Left cardiac atrium (tissue), 4 donors: Measurements from ENCODE around the gene NIM1K. TPM values are rescaled to one million over a fixed set of nuclear protein-coding genes. Genes with fewer than 3 reads are reported as not detected.
"Not testable (repeated sequence)": the region's sequence is repeated elsewhere in the genome, so short reads cannot be mapped to it uniquely, and the experiment has no call there.

Experiments used
- ATAC-seq, 2 donors: fragments of 200-7000 bp; cut with Tn5 transposase; one replicate each; pipeline ENCODE4 v1.9.1; 2020; ENCODE audit warnings: mild to moderate bottlenecking in 2 of 2, moderate library complexity in 2 of 2
- DNase-seq: peaks from one replicate; pipeline ENCODE4 v3.0.0-alpha.2; 2020
- intact Hi-C, 2 donors: fragments of 100-400 bp; cut with DNase I; formaldehyde crosslinking; loops; one replicate each; pipeline versions ENCODE4 v1.14.1 to v1.15.1; 2022 to 2023
- total RNA-seq, 2 donors: library from RNA; stranded (reverse); fragmentation: NEBNext Ultra II Directional; extraction: Animal tissue kit (Norgen Biotek cat#: 25700); gene quantifications; one replicate each; pipeline ENCODE4 v1.2.1, GENCODE V29; 2021
- donor health status: DM: no; HTN: yes; CAD: no.
- donor health status: DM: no; HTN: yes; CAD: no; lungs with severe emphysema.
- donor health status: DM: yes; HTN: yes; CAD: no.
- donor health status: Dilated cardiomyopathy.

NIM1K gene
- total RNA-seq, 2 donors from 2014 or later, result 0.34 to 0.91 TPM

- no peak for ATAC-seq
- intact Hi-C loops, result loop anchor here in 1 of 2 donors (10.0 kb wide), 2 partner anchors 107 to 177 kb away; partner anchors contain the start of genes NIM1K and ZNF131
- DNase-seq, result no peak
Observed at GRCh38 chr5:43301653-43302091, 109.6 kb downstream of the NIM1K start.

GRCh38 chr5:43302481-43302880 lies 110.5 kb downstream of the NIM1K start:
- no peak for ATAC-seq
- no peak for DNase-seq
- intact Hi-C loops, result loop anchor here in 1 of 2 donors (10.0 kb wide), 2 partner anchors 108 to 178 kb away; partner anchors contain the start of genes NIM1K and ZNF131

- intact Hi-C loops, result loop anchor here in 1 of 2 donors (10.0 kb wide), 2 partner anchors 108 to 178 kb away; partner anchors contain the start of genes NIM1K and ZNF131
- no peak for ATAC-seq
Observed at GRCh38 chr5:43303242-43303641, 111.2 kb downstream of the NIM1K start.

GRCh38 chr5:43304525-43304924 lies 112.5 kb downstream of the NIM1K start:
- DNase-seq (no peak), ATAC-seq (no peak)
- intact Hi-C loops, result loop anchor here in 1 of 2 donors (10.0 kb wide), 2 partner anchors 110 to 180 kb away; partner anchors contain the start of genes NIM1K and ZNF131

More at GRCh38 chr5:43303242-43303641, 111.2 kb downstream of the NIM1K start:
- DNase-seq, result no peak

GRCh38 chr5:43305948-43306565 lies 114.0 kb downstream of the NIM1K start:
- DNase-seq (no peak), ATAC-seq (peak; percentile 57 to 58)
- intact Hi-C loops, result loop anchor here in 1 of 2 donors (10.0 kb wide), 2 partner anchors 111 to 181 kb away; partner anchors contain the start of genes NIM1K and ZNF131

GRCh38 chr5:43306954-43307353 lies 114.9 kb downstream of the NIM1K start:
- not testable (repeated sequence) for ATAC-seq, DNase-seq
- intact Hi-C loops, result loop anchor here in 1 of 2 donors (10.0 kb wide), 2 partner anchors 112 to 182 kb away; partner anchors contain the start of genes NIM1K and ZNF131

GRCh38 chr5:43309122-43309521 lies 117.1 kb downstream of the NIM1K start:
- DNase-seq (no peak), ATAC-seq (no peak)
- intact Hi-C loops, result loop anchor here in 1 of 2 donors (10.0 kb wide), 2 partner anchors 114 to 184 kb away; partner anchors contain the start of genes NIM1K and ZNF131

GRCh38 chr5:43309637-43310036 lies 117.6 kb downstream of the NIM1K start:
- no peak for ATAC-seq
- intact Hi-C loops, result loop anchor here in 1 of 2 donors (10.0 kb wide), 3 partner anchors 115 to 185 kb away; partner anchors contain the start of genes NIM1K, TMEM267 and ZNF131
- DNase-seq, result no peak

- intact Hi-C loops, result loop anchor here in 1 of 2 donors (10.0 kb wide), 1 partner anchor 173 kb away; the partner anchor contains the start of gene TMEM267
- ATAC-seq, result no peak
- DNase-seq, result no peak
Observed at GRCh38 chr5:43312076-43312661, 120.1 kb downstream of the NIM1K start.

GRCh38 chr5:43312699-43313034 lies 120.6 kb downstream of the NIM1K start:
- DNase-seq (no peak), ATAC-seq (peak; percentile 1 to 4)
- intact Hi-C loops, result loop anchor here in 1 of 2 donors (10.0 kb wide), 1 partner anchor 172 kb away; the partner anchor contains the start of gene TMEM267

GRCh38 chr5:43313035-43313853 lies 121.2 kb downstream of the NIM1K start, which contains the start of gene HMGCS1:
Gene HMGCS1 (minus strand): TSS chr5:43313412. CDS start chr5:43298965, 14,447 bp downstream.
- DNase-seq (peak; percentile 98), ATAC-seq (peak; percentile 98 to 99)
- intact Hi-C loops, result loop anchor here in 1 of 2 donors (10.0 kb wide), 1 partner anchor 172 kb away; the partner anchor contains the start of gene TMEM267

GRCh38 chr5:43313854-43314457 lies 121.9 kb downstream of the NIM1K start:
- intact Hi-C loops, result loop anchor here in 1 of 2 donors (10.0 kb wide), 1 partner anchor 171 kb away; the partner anchor contains the start of gene TMEM267
- DNase-seq (no peak), ATAC-seq (no peak)

GRCh38 chr5:43314724-43315123 lies 122.7 kb downstream of the NIM1K start:
- intact Hi-C loops, result loop anchor here in 1 of 2 donors (10.0 kb wide), 1 partner anchor 170 kb away; the partner anchor contains the start of gene TMEM267
- DNase-seq (no peak), ATAC-seq (no peak)

- ATAC-seq, result no peak
- intact Hi-C loops, result loop anchor here in 1 of 2 donors (10.0 kb wide), 1 partner anchor 170 kb away; the partner anchor contains the start of gene TMEM267
- no peak for DNase-seq
Observed at GRCh38 chr5:43315263-43315662, 123.2 kb downstream of the NIM1K start.

GRCh38 chr5:43315682-43316081 lies 123.7 kb downstream of the NIM1K start:
- DNase-seq (no peak), ATAC-seq (no peak)
- intact Hi-C loops, result loop anchor here in 1 of 2 donors (10.0 kb wide), 1 partner anchor 169 kb away; the partner anchor contains the start of gene TMEM267

- no peak for DNase-seq
- ATAC-seq, result no peak
- intact Hi-C loops, result loop anchor here in 1 of 2 donors (10.0 kb wide), 1 partner anchor 168 kb away; the partner anchor contains the start of gene TMEM267
Observed at GRCh38 chr5:43316421-43316820, 124.4 kb downstream of the NIM1K start.

GRCh38 chr5:43320846-43321245 lies 128.8 kb downstream of the NIM1K start:
- DNase-seq (no peak), ATAC-seq (no peak)
- intact Hi-C loops, result no loop called here

- ATAC-seq, intact Hi-C loops, DNase-seq: not testable (repeated sequence)
Observed at GRCh38 chr5:43323488-43323887, 131.5 kb downstream of the NIM1K start.
